ENCODE results near the gene ALDH1A2.

ALDH1A2 gene

GRCh38 chr15:57931570-57931969 is 133.9 kb downstream of the ALDH1A2 start:
- no peaks in the 10 kb centered on the region for H3K36me3 ChIP-seq (ENCODE audit: control insufficient read depth, insufficient read depth, low read length)
- TF ChIP-seq CTCF (IDR thresholded peaks at IDR 0.05; ENCODE audit: insufficient read depth, low read length, poor library complexity, severe bottlenecking) = no peak
- DNase-seq (ENCODE audit: extremely low read depth, insufficient read length) = no peak

GRCh38 chr15:57927091-57927631 is 138.3 kb downstream of the ALDH1A2 start:
- no peak for TF ChIP-seq CTCF (IDR thresholded peaks at IDR 0.05; ENCODE audit: insufficient read depth, low read length, poor library complexity, severe bottlenecking)
- Histone ChIP-seq H3K4me3 (replicated peaks; ENCODE audit: low read depth, low read length) (no peak overlapping the region), H3K36me3 (ENCODE audit: control insufficient read depth, insufficient read depth, low read length) (no peaks in the 10 kb centered on the region), H3K27me3 (replicated peaks; ENCODE audit: control insufficient read depth, insufficient read depth, low read length) (peaks cover 1% of the 10 kb centered on the region)
- no peak for DNase-seq (ENCODE audit: extremely low read depth, insufficient read length)

More at GRCh38 chr15:57931570-57931969, 133.9 kb downstream of the ALDH1A2 start:
- Histone ChIP-seq H3K27me3 (replicated peaks; ENCODE audit: control insufficient read depth, insufficient read depth, low read length) (no peaks in the 10 kb centered on the region; the same call in 1 of the 2 replicates), H3K4me3 (replicated peaks; ENCODE audit: low read depth, low read length) (no peak overlapping the region)

- no peak for DNase-seq (ENCODE audit: extremely low read depth, insufficient read length)
- Histone ChIP-seq H3K27me3 (replicated peaks; ENCODE audit: control insufficient read depth, insufficient read depth, low read length) (peaks cover 4% of the 10 kb centered on the region), H3K4me3 (replicated peaks; ENCODE audit: low read depth, low read length) (no peak overlapping the region), H3K36me3 (ENCODE audit: control insufficient read depth, insufficient read depth, low read length) (no peaks in the 10 kb centered on the region)
- no peak for TF ChIP-seq CTCF (IDR thresholded peaks at IDR 0.05; ENCODE audit: insufficient read depth, low read length, poor library complexity, severe bottlenecking)
These were observed 139.9 kb downstream of the ALDH1A2 start for GRCh38 chr15:57925650-57926049.

- peaks cover 4% of the 10 kb centered on the region for H3K27me3 ChIP-seq (replicated peaks; ENCODE audit: control insufficient read depth, insufficient read depth, low read length)
- TF ChIP-seq CTCF (IDR thresholded peaks at IDR 0.05; ENCODE audit: insufficient read depth, low read length, poor library complexity, severe bottlenecking) = no peak
- DNase-seq (ENCODE audit: extremely low read depth, insufficient read length) = no peak
- no peaks in the 10 kb centered on the region for H3K36me3 ChIP-seq (ENCODE audit: control insufficient read depth, insufficient read depth, low read length)
- H3K4me3 ChIP-seq (replicated peaks; ENCODE audit: low read depth, low read length) = no peak overlapping the region
These were observed 140.9 kb downstream of the ALDH1A2 start for GRCh38 chr15:57924598-57924997.

- Histone ChIP-seq H3K36me3 (ENCODE audit: control insufficient read depth, insufficient read depth, low read length) (no peaks in the 10 kb centered on the region), H3K4me3 (replicated peaks; ENCODE audit: low read depth, low read length) (no peak overlapping the region), H3K27me3 (replicated peaks; ENCODE audit: control insufficient read depth, insufficient read depth, low read length) (peaks cover 4% of the 10 kb centered on the region)
- no peak for DNase-seq (ENCODE audit: extremely low read depth, insufficient read length)
- TF ChIP-seq CTCF (IDR thresholded peaks at IDR 0.05; ENCODE audit: insufficient read depth, low read length, poor library complexity, severe bottlenecking) = no peak
These were observed 141.8 kb downstream of the ALDH1A2 start for GRCh38 chr15:57923750-57924149.

- no peak for DNase-seq (ENCODE audit: extremely low read depth, insufficient read length)
- H3K36me3 ChIP-seq (ENCODE audit: control insufficient read depth, insufficient read depth, low read length) = no peaks in the 10 kb centered on the region
- no peak overlapping the region for H3K4me3 ChIP-seq (replicated peaks; ENCODE audit: low read depth, low read length)
- H3K27me3 ChIP-seq (replicated peaks; ENCODE audit: control insufficient read depth, insufficient read depth, low read length) = peaks cover 4% of the 10 kb centered on the region
- TF ChIP-seq CTCF (IDR thresholded peaks at IDR 0.05; ENCODE audit: insufficient read depth, low read length, poor library complexity, severe bottlenecking) = no peak
These were observed 142.2 kb downstream of the ALDH1A2 start for GRCh38 chr15:57923306-57923705.
